OCI-LY7 (cell line): ENCODE measurements around the gene FRMD3. TPM values are rescaled to one million over a fixed set of nuclear protein-coding genes. Genes with fewer than 3 reads are reported as not detected.

Source experiments
- BruUV-seq: library from RNA; stranded (reverse); fragments of 400-500 nt; replicated peaks from 2 replicates; lab custom pipeline; 2021; lab: Mats Ljungman, UMichigan
- CTCF ChIA-PET: fragments of 300-600 bp; sonication (Branson Sonifier 250); formaldehyde crosslinking; loops from one replicate; lab custom pipeline; 2022; ENCODE audit warnings: antibody characterized with exemption; ENCODE audit not compliant: unreplicated experiment; lab: Charles Lee
- POLR2A ChIA-PET: fragments of 300-600 bp; sonication (Branson Sonifier 250); formaldehyde crosslinking; loops from one replicate; lab custom pipeline; 2022; ENCODE audit warnings: antibody characterized with exemption; lab: Charles Lee
- DNase-seq: peaks from one replicate; pipeline ENCODE4 v3.0.0-alpha.2; 2015; ENCODE audit warnings: low spot score
- H2AFZ ChIP-seq: fragments of 200-600 bp; sonication (generic), shearing (Covaris generic); 2 replicates; pipeline ENCODE4 v1.6.1; 2014; ENCODE audit warnings: mild to moderate bottlenecking, antibody characterized with exemption, low read length, moderate library complexity
- H3K27ac ChIP-seq: fragments of 200-600 bp; sonication (generic); 2 replicates; pipeline ENCODE4 v1.5.1; 2014; ENCODE audit warnings: mixed run types, low read depth, mild to moderate bottlenecking, moderate library complexity, low read length, inconsistent platforms; ENCODE audit not compliant: poor library complexity, severe bottlenecking
- H3K36me3 ChIP-seq: fragments of 200-600 bp; sonication (generic); 2 replicates; pipeline ENCODE4 v1.6.1; 2014; ENCODE audit warnings: mild to moderate bottlenecking, antibody characterized with exemption, low read length, moderate library complexity, mixed read lengths; ENCODE audit not compliant: insufficient read depth
- H3K4me1 ChIP-seq: fragments of 200-600 bp; sonication (generic); 2 replicates; pipeline ENCODE4 v1.5.1; 2014; ENCODE audit warnings: mild to moderate bottlenecking, low read length; ENCODE audit not compliant: insufficient read depth, poor library complexity, severe bottlenecking
- H3K4me2 ChIP-seq: fragments of 200-600 bp; sonication (generic); 2 replicates; pipeline ENCODE4 v1.6.1; 2014; ENCODE audit warnings: mild to moderate bottlenecking, low read length
- H3K4me3 ChIP-seq: fragments of 200-600 bp; sonication (generic); 2 replicates; pipeline ENCODE4 v1.5.1; 2014; ENCODE audit warnings: mild to moderate bottlenecking, low read depth, low read length; ENCODE audit not compliant: poor library complexity, severe bottlenecking
- H3K79me2 ChIP-seq: fragments of 200-600 bp; sonication (generic); 2 replicates; pipeline ENCODE4 v1.6.1; 2016; ENCODE audit warnings: low read depth, mild to moderate bottlenecking, low read length, moderate library complexity, mixed read lengths; ENCODE audit not compliant: insufficient read depth
- H3K9me2 ChIP-seq: fragments of 200-600 bp; sonication (generic); 2 replicates; pipeline ENCODE4 v1.6.1; 2016; ENCODE audit warnings: mild to moderate bottlenecking, low read length, mixed read lengths; ENCODE audit not compliant: insufficient read depth
- H3K9me3 ChIP-seq: fragments of 200-600 bp; sonication (generic); 2 replicates; pipeline ENCODE4 v1.6.1; 2014; ENCODE audit warnings: mild to moderate bottlenecking, mixed run types, low read length, mixed read lengths
- H4K20me1 ChIP-seq: fragments of 200-600 bp; sonication (generic); 2 replicates; pipeline ENCODE4 v1.6.1; 2014; ENCODE audit warnings: mild to moderate bottlenecking, antibody characterized with exemption, low read length, moderate library complexity, mixed read lengths; ENCODE audit not compliant: insufficient read depth
- CTCF ChIP-seq: fragments of 200-600 bp; sonication (generic); conservative IDR thresholded peaks from 2 replicates; pipeline ENCODE4 v1.5.1; 2014; ENCODE audit warnings: mild to moderate bottlenecking, antibody characterized with exemption, low read length, moderate library complexity, mixed read lengths
- EZH2phosphoT487 ChIP-seq: fragments of 200-600 bp; sonication (generic); IDR thresholded peaks from 2 replicates; pipeline ENCODE4 v1.6.1; 2018; ENCODE audit warnings: low read depth, borderline replicate concordance, mild to moderate bottlenecking, mixed run types, antibody characterized with exemption, low read length, moderate library complexity, mixed read lengths
- intact Hi-C: fragments of 100-400 bp; cut with micrococcal nuclease; formaldehyde crosslinking; loops from one replicate; pipeline ENCODE4 v1.10.0; 2022; ENCODE audit not compliant: unreplicated experiment
- total RNA-seq, 2 experiments: library from RNA; depleted of rRNA in 1 of 2; stranded (reverse); fragments of >200 nt in 1 of 2; shearing (Covaris generic) in 1 of 2; gene quantifications; 2 replicates each; pipeline ENCODE4 v1.2.3, GENCODE V29; 2014 to 2022

The FRMD3 gene
- total RNA-seq, 2 experiments from 2014 or later: 0.48 to 1.4 TPM

GRCh38 chr9:83270116-83270515 is 268.1 kb downstream of the FRMD3 start:
- TF ChIP-seq EZH2phosphoT487 (no peak), CTCF (no peak)
- CTCF ChIA-PET: no interaction called here
- Histone ChIP-seq H4K20me1 (no peaks in the 10 kb centered on the region), H3K4me3 (no peak overlapping the region), H3K9me3 (no peaks in the 10 kb centered on the region), H3K27ac (no peak overlapping the region), H3K36me3 (no peaks in the 10 kb centered on the region), H2AFZ (no peak overlapping the region), H3K4me2 (no peak overlapping the region), H3K9me2 (no peaks in the 10 kb centered on the region), H3K4me1 (no peaks in the 10 kb centered on the region), H3K79me2 (no peaks in the 10 kb centered on the region)
- no peak for DNase-seq
- POLR2A ChIA-PET: no interaction called here
- intact Hi-C loops: no loop called here
- no TSS peak for BruUV-seq

- ChIA-PET POLR2A (no interaction called here), CTCF (no interaction called here)
- no peaks in the 10 kb centered on the region for H3K9me3 ChIP-seq
- no peak overlapping the region for H3K27ac ChIP-seq
- no peaks in the 10 kb centered on the region for H3K9me2 ChIP-seq
- no peak overlapping the region for H3K4me3 ChIP-seq
- H2AFZ ChIP-seq: no peak overlapping the region
- H3K36me3 ChIP-seq: no peaks in the 10 kb centered on the region
- no peaks in the 10 kb centered on the region for H3K79me2 ChIP-seq
- DNase-seq: no peak
- no TSS peak for BruUV-seq
- intact Hi-C loops: no loop called here
- H3K4me2 ChIP-seq: no peak overlapping the region
- no peaks in the 10 kb centered on the region for H4K20me1 ChIP-seq
- no peaks in the 10 kb centered on the region for H3K4me1 ChIP-seq
- TF ChIP-seq EZH2phosphoT487 (no peak), CTCF (no peak)
Observed at GRCh38 chr9:83267741-83268140, 270.5 kb downstream of the FRMD3 start.

GRCh38 chr9:83266666-83267496 is 271.3 kb downstream of the FRMD3 start:
- intact Hi-C loops: no loop called here
- TF ChIP-seq EZH2phosphoT487 (no peak), CTCF (no peak)
- Histone ChIP-seq H3K9me2 (no peaks in the 10 kb centered on the region), H3K4me1 (no peaks in the 10 kb centered on the region), H2AFZ (no peak overlapping the region), H4K20me1 (no peaks in the 10 kb centered on the region), H3K79me2 (no peaks in the 10 kb centered on the region), H3K4me3 (no peak overlapping the region), H3K9me3 (no peaks in the 10 kb centered on the region), H3K4me2 (no peak overlapping the region), H3K27ac (no peak overlapping the region), H3K36me3 (no peaks in the 10 kb centered on the region)
- DNase-seq: no peak
- CTCF ChIA-PET: no interaction called here
- POLR2A ChIA-PET: no interaction called here
- BruUV-seq: no TSS peak
